Lung (tissue), 12 donors: ENCODE data around the gene CCN6. TPM values are rescaled to one million over a fixed set of nuclear protein-coding genes. Genes with fewer than 3 reads are reported as not detected.

ENCODE experiments used
- ATAC-seq: fragments of 200-7000 bp; cut with Tn5 transposase; one replicate; pipeline ENCODE4 v1.9.1; 2020; ENCODE audit warnings: moderate number of reproducible peaks; ENCODE audit not compliant: insufficient read depth, low FRiP score
- DNase-seq, 3 donors: peaks; one replicate each; pipeline ENCODE4 v3.0.0-alpha.2; 2013 to 2017
- H3K27ac ChIP-seq, 2 donors: one replicate each; pipeline ENCODE4 v1.5.1; 2013; ENCODE audit warnings: mild to moderate bottlenecking in 2 of 2, moderate library complexity in 2 of 2, control low read depth in 1 of 2, inconsistent platforms in 1 of 2, low read depth in 1 of 2, low read length in 1 of 2
- H3K27me3 ChIP-seq, 3 donors: one replicate each; pipeline ENCODE4 v1.5.1; 2013; ENCODE audit warnings: low read length in 2 of 3; ENCODE audit not compliant: control insufficient read depth in 3 of 3, insufficient read depth in 3 of 3
- H3K36me3 ChIP-seq, 4 donors: one replicate each; pipeline ENCODE4 v1.5.1; 2013; ENCODE audit warnings: low read length in 4 of 4, mild to moderate bottlenecking in 1 of 4, moderate library complexity in 1 of 4; ENCODE audit not compliant: control insufficient read depth in 4 of 4, insufficient read depth in 4 of 4
- H3K4me1 ChIP-seq, 5 donors: one replicate each; pipeline ENCODE4 v1.5.1; 2013; ENCODE audit warnings: low read length in 5 of 5, mild to moderate bottlenecking in 2 of 5, moderate library complexity in 1 of 5; ENCODE audit not compliant: control insufficient read depth in 5 of 5, insufficient read depth in 5 of 5
- H3K4me3 ChIP-seq: one replicate; pipeline ENCODE4 v1.5.1; 2013; ENCODE audit warnings: mild to moderate bottlenecking, control low read depth, moderate library complexity
- H3K9ac ChIP-seq, 2 donors: one replicate each; pipeline ENCODE4 v1.5.1; 2013; ENCODE audit warnings: low read length in 2 of 2, control low read depth in 1 of 2; ENCODE audit not compliant: insufficient read depth in 1 of 2
- H3K9me3 ChIP-seq, 4 donors: one replicate each; pipeline ENCODE4 v1.5.1; 2013; ENCODE audit warnings: low read length in 3 of 4, mild to moderate bottlenecking in 1 of 4, moderate library complexity in 1 of 4; ENCODE audit not compliant: control insufficient read depth in 4 of 4, insufficient read depth in 3 of 4
- WGBS, 2 donors: extraction: QIAGEN DNeasy Blood & Tissue Kit; methylation state at CpG; one replicate each; pipeline ENCODE4 v1.1.7; 2013; 5-methylcytosine and 5-hydroxymethylcytosine counted together
- polyA plus RNA-seq, 2 donors: library from polyadenylated mRNA; stranded (reverse); fragments of 200-250 nt; gene quantifications; one replicate each; pipeline ENCODE4 v1.2.1, GENCODE V29; 2013
- total RNA-seq, 2 donors: library from RNA; depleted of rRNA in 1 of 2; stranded (reverse); fragments of >200 nt in 1 of 2; gene quantifications; one replicate each; pipeline ENCODE4 v1.2.1, GENCODE V29; 2014 to 2021
- TF ChIP-seq, protein P1 (sequence below): IDR thresholded peaks from 2 replicates; pipeline ENCODE4 v1.5.1; 2012; ENCODE audit warnings: mild to moderate bottlenecking; ENCODE audit errors: control extremely low read depth, extremely low read depth
- donor health status: control.
- donor health status: control.
- donor health status: Bipolar disorder and iron deficiency.
- donor health status: healthy.
- donor health status: DM: yes; HTN: yes; CAD: no.

The CCN6 gene
- total and polyA plus RNA-seq, 4 donors = not detected

DNA sequence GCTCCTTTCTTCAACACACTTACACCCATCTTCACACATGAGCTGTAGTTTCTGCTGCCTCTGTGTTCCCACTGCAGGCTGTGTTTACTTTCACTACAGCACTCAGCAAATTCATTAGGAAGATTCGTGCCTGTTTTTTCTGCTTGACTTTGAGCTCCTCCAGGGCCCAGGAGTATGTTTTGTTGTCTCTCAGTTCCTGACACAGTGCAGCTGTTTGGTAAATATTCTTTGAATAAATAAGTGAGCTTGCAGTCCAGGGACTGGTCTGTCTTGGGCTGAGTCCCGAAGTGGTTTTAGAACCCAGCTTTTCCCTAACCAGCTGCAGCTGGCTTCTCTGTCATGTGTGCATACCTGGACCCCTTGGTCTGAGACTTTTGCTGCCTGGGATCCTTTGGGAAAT lies 46.6 kb upstream of the CCN6 start:
- ATAC-seq (no peak), DNase-seq (peak; percentile 53 to 88 (median 81))
- 47 to 67% methylated on average over 2 of the region's 2 CpGs for WGBS, 2 donors
- Histone ChIP-seq H3K27me3 (no peaks in the 10 kb centered on the region), H3K9me3 (no peaks in the 10 kb centered on the region), H3K4me1 (peaks cover 0 to 13% (median 2%) of the 10 kb centered on the region in 5 donors), H3K4me3 (no peak overlapping the region), H3K27ac (no peak overlapping the region), H3K36me3 (no peaks in the 10 kb centered on the region), H3K9ac (no peak overlapping the region)
- TF ChIP-seq, protein P1, sequence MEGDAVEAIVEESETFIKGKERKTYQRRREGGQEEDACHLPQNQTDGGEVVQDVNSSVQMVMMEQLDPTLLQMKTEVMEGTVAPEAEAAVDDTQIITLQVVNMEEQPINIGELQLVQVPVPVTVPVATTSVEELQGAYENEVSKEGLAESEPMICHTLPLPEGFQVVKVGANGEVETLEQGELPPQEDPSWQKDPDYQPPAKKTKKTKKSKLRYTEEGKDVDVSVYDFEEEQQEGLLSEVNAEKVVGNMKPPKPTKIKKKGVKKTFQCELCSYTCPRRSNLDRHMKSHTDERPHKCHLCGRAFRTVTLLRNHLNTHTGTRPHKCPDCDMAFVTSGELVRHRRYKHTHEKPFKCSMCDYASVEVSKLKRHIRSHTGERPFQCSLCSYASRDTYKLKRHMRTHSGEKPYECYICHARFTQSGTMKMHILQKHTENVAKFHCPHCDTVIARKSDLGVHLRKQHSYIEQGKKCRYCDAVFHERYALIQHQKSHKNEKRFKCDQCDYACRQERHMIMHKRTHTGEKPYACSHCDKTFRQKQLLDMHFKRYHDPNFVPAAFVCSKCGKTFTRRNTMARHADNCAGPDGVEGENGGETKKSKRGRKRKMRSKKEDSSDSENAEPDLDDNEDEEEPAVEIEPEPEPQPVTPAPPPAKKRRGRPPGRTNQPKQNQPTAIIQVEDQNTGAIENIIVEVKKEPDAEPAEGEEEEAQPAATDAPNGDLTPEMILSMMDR = no peak

DNA sequence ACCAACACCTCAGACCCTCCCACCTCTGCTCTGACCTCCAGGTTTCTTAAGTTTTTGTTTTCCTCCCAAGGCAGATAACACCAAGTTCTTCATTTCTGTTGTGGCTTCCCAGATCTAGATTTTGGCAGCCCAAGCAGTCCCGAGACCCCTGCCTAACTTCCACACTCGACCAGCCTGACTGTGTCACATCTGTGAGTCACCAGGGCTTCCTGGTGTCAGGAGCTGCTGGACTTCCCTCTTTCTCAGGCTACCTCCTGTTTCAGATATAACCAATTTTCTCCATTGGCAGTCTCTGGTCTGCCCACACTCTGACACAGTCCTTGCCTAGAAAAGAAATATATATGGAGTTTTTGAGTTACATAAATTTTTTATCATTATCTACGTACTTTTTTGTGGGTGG lies 46.1 kb upstream of the CCN6 start:
- H3K9ac ChIP-seq = no peak overlapping the region
- TF ChIP-seq, protein P1 = no peak
- ATAC-seq (no peak), DNase-seq (peak in 2 of 3 donors; percentile 23 to 32)
- H3K9me3 ChIP-seq = no peaks in the 10 kb centered on the region
- H3K36me3 ChIP-seq = no peaks in the 10 kb centered on the region
- H3K27me3 ChIP-seq = no peaks in the 10 kb centered on the region
- 45 to 57% methylated on average over 3 of the region's 3 CpGs for WGBS, 2 donors
- no peak overlapping the region for H3K27ac ChIP-seq
- H3K4me1 ChIP-seq = peaks cover 0 to 13% (median 2%) of the 10 kb centered on the region in 5 donors
- no peak overlapping the region for H3K4me3 ChIP-seq

DNA sequence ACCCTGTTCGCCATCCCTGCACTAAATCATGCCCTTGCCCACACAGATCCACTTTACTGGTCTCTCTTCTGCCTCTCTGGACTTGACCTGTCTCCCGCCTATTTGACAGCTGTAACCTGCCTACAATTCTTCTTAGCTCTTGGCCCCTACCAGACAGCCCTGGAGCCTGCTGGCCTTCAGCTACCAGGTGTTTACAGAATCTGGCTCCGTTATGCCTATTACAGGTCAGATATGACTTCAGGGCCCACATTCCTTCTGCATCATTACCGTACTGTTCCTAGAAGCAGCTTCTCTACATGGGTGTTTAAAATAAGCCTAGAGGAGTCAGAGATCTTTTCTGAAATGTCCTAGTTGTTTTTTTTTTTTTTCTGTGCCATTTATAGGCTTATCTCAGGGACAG lies 45.4 kb upstream of the CCN6 start:
- Histone ChIP-seq H3K9ac (no peak overlapping the region), H3K4me1 (peaks cover 0 to 13% (median 2%) of the 10 kb centered on the region in 5 donors), H3K27me3 (no peaks in the 10 kb centered on the region), H3K27ac (no peak overlapping the region), H3K36me3 (no peaks in the 10 kb centered on the region), H3K9me3 (no peaks in the 10 kb centered on the region), H3K4me3 (no peak overlapping the region)
- TF ChIP-seq, protein P1 = no peak
- WGBS, 2 donors = 93 to 94% methylated on average over 4 of the region's 4 CpGs
- DNase-seq = no peak
- no peak for ATAC-seq

DNA sequence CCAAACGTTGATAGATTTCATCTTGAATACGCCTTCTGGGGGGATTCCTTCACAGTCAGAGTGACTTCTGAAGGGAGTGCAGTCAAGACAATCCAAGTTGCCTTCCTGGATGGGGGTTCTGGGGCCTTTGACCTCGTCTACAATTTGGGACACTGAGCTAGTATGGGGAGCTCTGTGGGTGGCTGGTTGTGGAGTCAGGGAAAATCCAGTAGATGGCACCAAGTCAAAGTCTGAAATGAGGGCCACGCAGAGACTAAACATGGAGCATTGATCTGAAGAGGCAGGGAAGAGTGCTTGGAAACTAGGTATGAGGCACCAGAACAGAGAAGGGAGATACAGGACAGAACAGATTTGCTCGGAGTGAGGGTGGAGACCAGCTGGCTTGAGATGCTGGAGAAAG lies 43.6 kb upstream of the CCN6 start:
- H3K9ac ChIP-seq = no peak overlapping the region
- H3K4me3 ChIP-seq = no peak overlapping the region
- H3K27me3 ChIP-seq = no peaks in the 10 kb centered on the region
- no peaks in the 10 kb centered on the region for H3K9me3 ChIP-seq
- H3K4me1 ChIP-seq = peaks cover 0 to 19% (median 4%) of the 10 kb centered on the region in 5 donors
- no peak overlapping the region for H3K27ac ChIP-seq
- TF ChIP-seq, protein P1 = no peak
- no peaks in the 10 kb centered on the region for H3K36me3 ChIP-seq
- ATAC-seq (no peak), DNase-seq (no peak)
- WGBS, 2 donors = 87 to 91% methylated on average over 5 of the region's 5 CpGs
